H1 (cell line): Measurements from ENCODE around the gene FABP6. TPM values are rescaled to one million over a fixed set of nuclear protein-coding genes. Genes with fewer than 3 reads are reported as not detected.

Source experiments
- CTCF ChIA-PET: fragments of 300-600 bp; sonication (Branson Sonifier 250); formaldehyde crosslinking; loops from one replicate; lab custom pipeline; 2021; ENCODE audit not compliant: partially characterized antibody; lab: Charles Lee
- POLR2A ChIA-PET: fragments of 300-600 bp; sonication (Branson Sonifier 250); formaldehyde crosslinking; loops from one replicate; lab custom pipeline; 2021; ENCODE audit warnings: inconsistent platforms; ENCODE audit not compliant: partially characterized antibody; lab: Charles Lee
- DNase-seq, 2 experiments: peaks; one replicate each; pipeline versions ENCODE4 v3.0.0 to v3.0.0-alpha.2; 2010 to 2022; ENCODE audit warnings: low spot score in 2 of 2, low read depth in 1 of 2, mixed read lengths in 1 of 2
- FAIRE-seq: peaks from 2 replicates; lab custom pipeline; 2011; peaks lifted over from hg19 to GRCh38; lab: Jason Lieb, UNC
- H2AFZ ChIP-seq: 2 replicates; pipeline ENCODE4 v1.8.1; 2012; ENCODE audit warnings: low read length, inconsistent platforms
- H2AK5ac ChIP-seq: 2 replicates; pipeline ENCODE4 v1.6.1; 2013; ENCODE audit warnings: low read depth, low read length
- H2BK120ac ChIP-seq: replicated peaks from 2 replicates; pipeline ENCODE3; 2013; ENCODE audit warnings: low read depth, low read length, inconsistent platforms
- H2BK12ac ChIP-seq: 2 replicates; pipeline ENCODE4 v1.6.1; 2013; ENCODE audit warnings: low read depth, low read length
- H2BK15ac ChIP-seq: 2 replicates; pipeline ENCODE4 v1.6.1; 2013; ENCODE audit warnings: low read length
- H2BK20ac ChIP-seq: 2 replicates; pipeline ENCODE4 v1.6.1; 2013; ENCODE audit warnings: low read length
- H2BK5ac ChIP-seq: 2 replicates; pipeline ENCODE4 v1.6.1; 2013; ENCODE audit warnings: low read depth, low read length
- H3K14ac ChIP-seq: 2 replicates; pipeline ENCODE4 v1.6.1; 2013; ENCODE audit warnings: inconsistent platforms; ENCODE audit not compliant: insufficient read length
- H3K18ac ChIP-seq: 2 replicates; pipeline ENCODE4 v1.6.1; 2013; ENCODE audit warnings: low read length; ENCODE audit errors: extremely low read depth
- H3K23ac ChIP-seq: 2 replicates; pipeline ENCODE4 v1.6.1; 2013; ENCODE audit warnings: inconsistent platforms; ENCODE audit not compliant: insufficient read length
- H3K23me2 ChIP-seq: 2 replicates; pipeline ENCODE4 v1.6.1; 2013; ENCODE audit warnings: low read depth, low read length
- H3K27ac ChIP-seq: 2 replicates; pipeline ENCODE4 v1.6.1; 2011; ENCODE audit warnings: low read depth, low read length, inconsistent platforms
- H3K27me3 ChIP-seq, 4 experiments: replicated peaks in 1 of 4; 1 replicate in 1 of 4; 2 replicates in 3 of 4; pipeline versions ENCODE4 v1.6.1 to v1.8.1; 2011 to 2013; ENCODE audit warnings: low read length in 3 of 4, mild to moderate bottlenecking in 3 of 4, inconsistent platforms in 2 of 4, mixed read lengths in 2 of 4, moderate library complexity in 1 of 4; ENCODE audit not compliant: control insufficient read depth in 3 of 4, insufficient read depth in 3 of 4; ENCODE audit errors: extremely low read depth in 1 of 4
- H3K36me3 ChIP-seq, 4 experiments: 2 replicates each; pipeline versions ENCODE4 v1.6.1 to v1.8.1; 2011 to 2013; ENCODE audit warnings: mild to moderate bottlenecking in 4 of 4, low read length in 3 of 4, moderate library complexity in 2 of 4, control low read depth in 1 of 4, inconsistent platforms in 1 of 4; ENCODE audit not compliant: insufficient read depth in 4 of 4, control insufficient read depth in 2 of 4
- H3K4ac ChIP-seq: replicated peaks from 2 replicates; pipeline ENCODE3; 2013; ENCODE audit warnings: low read length, low read depth, mixed read lengths, inconsistent platforms; ENCODE audit not compliant: insufficient read length
- H3K4me1 ChIP-seq, 4 experiments: replicated peaks in 1 of 4; 1 replicate in 1 of 4; 2 replicates in 3 of 4; pipeline versions ENCODE4 v1.6.1 to v1.8.1; 2011 to 2013; ENCODE audit warnings: low read length in 3 of 4, inconsistent platforms in 2 of 4, mixed read lengths in 1 of 4; ENCODE audit not compliant: insufficient read depth in 4 of 4, control insufficient read depth in 3 of 4
- H3K4me2 ChIP-seq, 2 experiments: 2 replicates each; pipeline versions ENCODE4 v1.6.1 to v1.8.1; 2011 to 2013; ENCODE audit warnings: low read depth in 2 of 2, low read length in 2 of 2, control low read depth in 1 of 2, inconsistent platforms in 1 of 2, mild to moderate bottlenecking in 1 of 2; ENCODE audit not compliant: insufficient read depth in 1 of 2
- H3K4me3 ChIP-seq, 4 experiments: fragments of 200-600, 300-600 bp in 1 of 4; sonication (generic), shearing (Covaris generic), sonication (Bioruptor Twin) in 1 of 4; 2 replicates each; pipeline versions ENCODE4 v1.5.1 to v1.8.1; 2011 to 2016; ENCODE audit warnings: low read length in 4 of 4, low read depth in 3 of 4, control low read depth in 2 of 4, inconsistent platforms in 2 of 4, mild to moderate bottlenecking in 2 of 4, mixed read lengths in 1 of 4, moderate library complexity in 1 of 4; ENCODE audit not compliant: insufficient read depth in 2 of 4; ENCODE audit errors: extremely low read depth in 1 of 4
- H3K56ac ChIP-seq: replicated peaks from 2 replicates; pipeline ENCODE3; 2013; ENCODE audit warnings: low read depth, mild to moderate bottlenecking, mixed read lengths, low read length, inconsistent platforms; ENCODE audit not compliant: insufficient read length
- H3K79me1 ChIP-seq: 2 replicates; pipeline ENCODE4 v1.6.1; 2013; ENCODE audit warnings: low read depth, low read length, control low read depth
- H3K79me2 ChIP-seq, 2 experiments: 2 replicates each; pipeline versions ENCODE4 v1.6.1 to v1.8.1; 2012 to 2013; ENCODE audit warnings: low read length in 2 of 2, mild to moderate bottlenecking in 2 of 2, inconsistent platforms in 1 of 2; ENCODE audit not compliant: insufficient read depth in 2 of 2, control insufficient read depth in 1 of 2
- H3K9ac ChIP-seq, 4 experiments: replicated peaks in 1 of 4; 1 replicate in 1 of 4; 2 replicates in 3 of 4; pipeline versions ENCODE4 v1.6.1 to v1.8.1; 2011 to 2013; ENCODE audit warnings: low read depth in 3 of 4, low read length in 3 of 4, control low read depth in 2 of 4, mild to moderate bottlenecking in 2 of 4, moderate library complexity in 2 of 4, inconsistent platforms in 1 of 4; ENCODE audit errors: extremely low read depth in 1 of 4
- H3K9me3 ChIP-seq, 2 experiments: 2 replicates each; pipeline versions ENCODE4 v1.6.1 to v1.8.1; 2012 to 2013; ENCODE audit warnings: mild to moderate bottlenecking in 2 of 2, moderate library complexity in 2 of 2, control low read depth in 1 of 2, inconsistent platforms in 1 of 2, low read depth in 1 of 2, low read length in 1 of 2, mixed read lengths in 1 of 2; ENCODE audit not compliant: insufficient read depth in 2 of 2
- H4K20me1 ChIP-seq, 2 experiments: replicated peaks in 1 of 2; 2 replicates each; pipeline versions ENCODE3 to v1.8.1; 2011 to 2013; ENCODE audit warnings: inconsistent platforms in 2 of 2, low read length in 2 of 2, mild to moderate bottlenecking in 1 of 2; ENCODE audit not compliant: insufficient read depth in 2 of 2, control insufficient read depth in 1 of 2
- H4K5ac ChIP-seq: 2 replicates; pipeline ENCODE4 v1.6.1; 2013; ENCODE audit warnings: low read length, low read depth, mixed read lengths, inconsistent platforms; ENCODE audit not compliant: insufficient read length
- H4K8ac ChIP-seq: 2 replicates; pipeline ENCODE4 v1.8.0; 2013; ENCODE audit warnings: mild to moderate bottlenecking, moderate library complexity, low read length, inconsistent platforms; ENCODE audit not compliant: insufficient read depth; ENCODE audit errors: extremely low read depth
- H4K91ac ChIP-seq: replicated peaks from 2 replicates; pipeline ENCODE3; 2013; ENCODE audit warnings: low read length, mixed read lengths, inconsistent platforms; ENCODE audit not compliant: insufficient read length
- POLR2AphosphoS5 ChIP-seq: IDR thresholded peaks from 2 replicates; pipeline ENCODE4 v1.6.1; 2011; ENCODE audit warnings: low read depth, low read length
- WGBS, 2 experiments: shearing (Covaris generic) in 1 of 2; methylation state at CpG; one replicate each; pipeline versions ENCODE4 v1.1.6 to v1.1.7; 2013 to 2015; ENCODE audit warnings: low lambda C conversion rate in 2 of 2, mixed read lengths in 2 of 2, inconsistent platforms in 1 of 2, low coverage in 1 of 2, missing lambda C conversion rate in 1 of 2; ENCODE audit not compliant: insufficient replicate concordance in 2 of 2, insufficient coverage in 1 of 2, insufficient read length in 1 of 2; ENCODE audit errors: extremely low coverage in 1 of 2, missing lambda C conversion rate in 1 of 2; 5-methylcytosine and 5-hydroxymethylcytosine counted together
- polyA plus RNA-seq, 7 experiments: library from polyadenylated mRNA; depleted of rRNA in 3 of 7; stranded (reverse) in 5 of 7; unstranded in 2 of 7; fragments of >200 nt in 5 of 7; fragments of 200-250 nt in 2 of 7; gene quantifications; 1 replicate in 5 of 7; 2 replicates in 1 of 7; 4 replicates in 1 of 7; pipeline versions ENCODE4 v1.2.1 to v1.2.3, GENCODE V29; 2011 to 2013; ENCODE audit warnings: missing spikeins in 2 of 7, mixed read lengths in 2 of 7
- total RNA-seq: library from RNA; stranded (reverse); fragmentation: NEBNext Ultra II Directional; extraction: Animal tissue kit (Norgen Biotek cat#: 25700); gene quantifications from 2 replicates; pipeline ENCODE4 v1.2.1, GENCODE V29; 2021

Gene FABP6
- total and polyA plus RNA-seq, 2 of the 8 experiments (the other 6 are each of a cell fraction or from before 2014, with no cell fraction given) = 4.8 to 6.1 TPM

DNA sequence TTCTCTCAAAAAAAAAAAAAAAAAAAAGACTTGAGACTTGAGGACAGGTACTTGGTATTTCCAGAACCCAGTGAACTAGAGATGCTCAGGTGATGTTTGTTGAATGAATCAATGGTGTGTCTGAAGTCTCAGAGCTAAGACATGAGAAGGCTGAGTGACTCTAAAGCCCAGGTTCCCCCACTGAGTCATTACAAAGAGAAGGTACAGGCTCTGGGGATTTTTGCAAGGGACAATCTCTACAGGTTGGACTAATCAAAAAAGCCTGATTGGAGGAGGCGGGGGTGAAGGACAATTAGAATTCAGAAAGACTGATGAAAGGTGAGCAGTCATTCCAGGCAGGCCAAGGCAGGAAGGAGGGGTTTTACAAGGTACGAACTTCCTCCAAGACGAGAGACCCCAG lies 8.2 kb upstream of the FABP6 start:
- Histone ChIP-seq H3K36me3 (no peaks in the 10 kb centered on the region), H2AFZ (0 out of 2 replicates have a peak overlapping the region, but pooled peaks have one; percentile 50), H3K56ac (no peak overlapping the region), H3K79me2 (no peaks in the 10 kb centered on the region), H3K14ac (no peak overlapping the region), H2BK15ac (no peak overlapping the region), H3K4me1 (no peaks in the 10 kb centered on the region), H4K8ac (no peak overlapping the region), H2BK12ac (no peak overlapping the region), H3K23ac (no peak overlapping the region), H4K5ac (no peak overlapping the region), H4K20me1 (no peaks in the 10 kb centered on the region), H3K27me3 (no peaks in the 10 kb centered on the region), H3K4ac (no peak overlapping the region), H3K4me3 (no peak overlapping the region), H2BK20ac (no peak overlapping the region), H3K18ac (no peak overlapping the region), H4K91ac (no peak overlapping the region), H3K9ac (no peak overlapping the region), H2BK5ac (no peak overlapping the region), H3K4me2 (no peak overlapping the region), H3K79me1 (no peaks in the 10 kb centered on the region)
- 86% methylated on average over 3 of the region's 3 CpGs; no CpG with 5 or more reads in 1 of the 2 experiments for WGBS, 2 experiments
- FAIRE-seq (no peak), DNase-seq (no peak)
- TF ChIP-seq POLR2AphosphoS5 = no peak
- TF ChIP-seq, all 59 proteins: peak for 0
- Histone ChIP-seq H2BK120ac (no peak overlapping the region), H3K23me2 (no peaks in the 10 kb centered on the region), H2AK5ac (no peak overlapping the region), H3K27ac (no peak overlapping the region), H3K9me3 (no peaks in the 10 kb centered on the region)
- ChIA-PET CTCF (interaction anchor here (0.7 to 1.4 kb wide), 3 partner anchors 24 to 200 kb away, joined by 3 to 5 read pairs (median 3); no protein-coding TSS in a partner anchor), POLR2A (no interaction called here)
